Lower leg skin (tissue), 3 donors: ENCODE data around the gene NEK3.

Experiments used
- CTCF ChIP-seq, 3 donors: fragments of 450-650 bp; IDR thresholded peaks; one replicate each; pipeline ENCODE4 v1.5.1; 2016; ENCODE audit warnings: antibody characterized with exemption in 3 of 3, mild to moderate bottlenecking in 3 of 3, moderate library complexity in 2 of 3
- POLR2A ChIP-seq, 2 donors: fragments of 450-650 bp; IDR thresholded peaks; one replicate each; pipeline ENCODE4 v1.6.1; 2016 to 2017; ENCODE audit warnings: antibody characterized with exemption in 2 of 2, mild to moderate bottlenecking in 1 of 2, moderate library complexity in 1 of 2

- TF ChIP-seq CTCF (IDR thresholded peaks at IDR 0.05), result no peak
- TF ChIP-seq POLR2A (IDR thresholded peaks at IDR 0.05), result no peak
These were observed 40.8 kb downstream of the NEK3 start for GRCh38 chr13:52118595-52118994.
